Dendritic cell treated with granulocyte-macrophage colony-stimulating factor and Interleukin-4, amounts not matched to agents 40 ng/mL and 50 ng/mL, for 4 days (primary cell): ENCODE measurements around the gene SIK2.

Source experiments
- H3K27ac Mint-ChIP-seq: one replicate; pipeline ENCODE4 v1.8.0; 2022; ENCODE audit warnings: mild to moderate bottlenecking, mixed read lengths
- H3K27me3 Mint-ChIP-seq: one replicate; pipeline ENCODE4 v1.8.0; 2022; ENCODE audit warnings: mild to moderate bottlenecking, mixed read lengths
- H3K36me3 Mint-ChIP-seq: one replicate; pipeline ENCODE4 v1.8.0; 2022; ENCODE audit warnings: low read depth, mixed read lengths
- H3K4me1 Mint-ChIP-seq: one replicate; pipeline ENCODE4 v1.8.0; 2022; ENCODE audit warnings: low read depth, mixed read lengths
- H3K4me3 Mint-ChIP-seq: one replicate; pipeline ENCODE4 v1.8.0; 2022; ENCODE audit warnings: mild to moderate bottlenecking, moderate library complexity, mixed read lengths
- H3K9me3 Mint-ChIP-seq: one replicate; pipeline ENCODE4 v1.8.0; 2022; ENCODE audit warnings: mixed read lengths
- intact Hi-C: fragments of 100-400 bp; cut with micrococcal nuclease; formaldehyde crosslinking; loops from one replicate; pipeline ENCODE4 v1.15.0; 2022

Gene SIK2

GRCh38 chr11:111620518-111620917, 18.3 kb downstream of the SIK2 start:
- intact Hi-C loops: no loop called here
- Mint-ChIP-seq H3K36me3 (peaks cover 72% of the 10 kb centered on the region), H3K9me3 (no peaks in the 10 kb centered on the region), H3K27ac (no peak overlapping the region), H3K4me1 (peaks cover 6% of the 10 kb centered on the region), H3K4me3 (no peak overlapping the region), H3K27me3 (no peaks in the 10 kb centered on the region)

- peaks cover 71% of the 10 kb centered on the region for H3K36me3 Mint-ChIP-seq
Observed at GRCh38 chr11:111623527-111624030, 21.3 kb downstream of the SIK2 start.

GRCh38 chr11:111624608-111625007, 22.4 kb downstream of the SIK2 start:
- intact Hi-C loops: no loop called here
- peaks cover 6% of the 10 kb centered on the region for H3K4me1 Mint-ChIP-seq
- H3K27me3 Mint-ChIP-seq: no peaks in the 10 kb centered on the region
- no peak overlapping the region for H3K27ac Mint-ChIP-seq
- H3K9me3 Mint-ChIP-seq: no peaks in the 10 kb centered on the region
- no peak overlapping the region for H3K4me3 Mint-ChIP-seq
- peaks cover 71% of the 10 kb centered on the region for H3K36me3 Mint-ChIP-seq

More at GRCh38 chr11:111623527-111624030, 21.3 kb downstream of the SIK2 start:
- Mint-ChIP-seq H3K9me3 (no peaks in the 10 kb centered on the region), H3K27ac (no peak overlapping the region), H3K4me3 (no peak overlapping the region), H3K4me1 (peaks cover 6% of the 10 kb centered on the region), H3K27me3 (no peaks in the 10 kb centered on the region)
- intact Hi-C loops: no loop called here

GRCh38 chr11:111627591-111627990, 25.3 kb downstream of the SIK2 start:
- peaks cover 54% of the 10 kb centered on the region for H3K36me3 Mint-ChIP-seq
- H3K4me1 Mint-ChIP-seq: peaks cover 6% of the 10 kb centered on the region
- H3K9me3 Mint-ChIP-seq: no peaks in the 10 kb centered on the region
- H3K4me3 Mint-ChIP-seq: no peak overlapping the region
- no peaks in the 10 kb centered on the region for H3K27me3 Mint-ChIP-seq
- H3K27ac Mint-ChIP-seq: no peak overlapping the region
- intact Hi-C loops: no loop called here

GRCh38 chr11:111629499-111629898, 27.2 kb downstream of the SIK2 start:
- Mint-ChIP-seq H3K4me1 (peaks cover 5% of the 10 kb centered on the region), H3K27ac (no peak overlapping the region), H3K36me3 (peaks cover 43% of the 10 kb centered on the region), H3K9me3 (no peaks in the 10 kb centered on the region), H3K27me3 (no peaks in the 10 kb centered on the region), H3K4me3 (no peak overlapping the region)
- intact Hi-C loops: no loop called here

- Mint-ChIP-seq H3K4me1 (peaks cover 5% of the 10 kb centered on the region), H3K4me3 (no peak overlapping the region), H3K9me3 (no peaks in the 10 kb centered on the region), H3K27me3 (no peaks in the 10 kb centered on the region), H3K27ac (no peak overlapping the region), H3K36me3 (peaks cover 37% of the 10 kb centered on the region)
- intact Hi-C loops: no loop called here
Observed at GRCh38 chr11:111631024-111631665, 28.9 kb downstream of the SIK2 start.

- Mint-ChIP-seq H3K4me3 (no peak overlapping the region), H3K9me3 (no peaks in the 10 kb centered on the region), H3K27me3 (no peaks in the 10 kb centered on the region), H3K27ac (no peak overlapping the region), H3K36me3 (peaks cover 34% of the 10 kb centered on the region), H3K4me1 (peaks cover 5% of the 10 kb centered on the region)
- intact Hi-C loops: no loop called here
Observed at GRCh38 chr11:111631666-111632039, 29.4 kb downstream of the SIK2 start.

GRCh38 chr11:111632516-111633220, 30.4 kb downstream of the SIK2 start:
- Mint-ChIP-seq H3K4me3 (no peak overlapping the region), H3K4me1 (peaks cover 5% of the 10 kb centered on the region), H3K27me3 (no peaks in the 10 kb centered on the region), H3K36me3 (peaks cover 35% of the 10 kb centered on the region), H3K9me3 (no peaks in the 10 kb centered on the region), H3K27ac (no peak overlapping the region)
- intact Hi-C loops: no loop called here

GRCh38 chr11:111633248-111633647, 31.0 kb downstream of the SIK2 start:
- H3K27me3 Mint-ChIP-seq: no peaks in the 10 kb centered on the region
- H3K36me3 Mint-ChIP-seq: peaks cover 36% of the 10 kb centered on the region
- intact Hi-C loops: no loop called here
- peaks cover 5% of the 10 kb centered on the region for H3K4me1 Mint-ChIP-seq
- H3K27ac Mint-ChIP-seq: no peak overlapping the region
- H3K9me3 Mint-ChIP-seq: no peaks in the 10 kb centered on the region
- H3K4me3 Mint-ChIP-seq: no peak overlapping the region

GRCh38 chr11:111633756-111634362, 31.6 kb downstream of the SIK2 start:
- peaks cover 34% of the 10 kb centered on the region for H3K36me3 Mint-ChIP-seq
- intact Hi-C loops: no loop called here

GRCh38 chr11:111634981-111635705, 32.9 kb downstream of the SIK2 start:
- no peak overlapping the region for H3K4me3 Mint-ChIP-seq
- intact Hi-C loops: no loop called here
- no peak overlapping the region for H3K27ac Mint-ChIP-seq
- H3K36me3 Mint-ChIP-seq: peaks cover 25% of the 10 kb centered on the region
- peaks cover 5% of the 10 kb centered on the region for H3K4me1 Mint-ChIP-seq
- no peaks in the 10 kb centered on the region for H3K9me3 Mint-ChIP-seq
- H3K27me3 Mint-ChIP-seq: no peaks in the 10 kb centered on the region

More at GRCh38 chr11:111633756-111634362, 31.6 kb downstream of the SIK2 start:
- no peaks in the 10 kb centered on the region for H3K27me3 Mint-ChIP-seq
- H3K4me3 Mint-ChIP-seq: no peak overlapping the region
- no peak overlapping the region for H3K27ac Mint-ChIP-seq
- H3K9me3 Mint-ChIP-seq: no peaks in the 10 kb centered on the region
- peaks cover 5% of the 10 kb centered on the region for H3K4me1 Mint-ChIP-seq

GRCh38 chr11:111635706-111636045, 33.4 kb downstream of the SIK2 start:
- Mint-ChIP-seq H3K9me3 (no peaks in the 10 kb centered on the region), H3K4me3 (no peak overlapping the region), H3K27me3 (no peaks in the 10 kb centered on the region), H3K4me1 (peaks cover 5% of the 10 kb centered on the region), H3K27ac (no peak overlapping the region), H3K36me3 (peaks cover 25% of the 10 kb centered on the region)
- intact Hi-C loops: no loop called here

GRCh38 chr11:111637885-111638284, 35.6 kb downstream of the SIK2 start:
- Mint-ChIP-seq H3K4me3 (no peak overlapping the region), H3K27me3 (no peaks in the 10 kb centered on the region), H3K4me1 (peaks cover 9% of the 10 kb centered on the region), H3K27ac (no peak overlapping the region), H3K9me3 (no peaks in the 10 kb centered on the region), H3K36me3 (peaks cover 33% of the 10 kb centered on the region)
- intact Hi-C loops: no loop called here
